SK-N-SH (cell line): Measurements from ENCODE around the gene LPCAT1. TPM values are rescaled to one million over a fixed set of nuclear protein-coding genes. Genes with fewer than 3 reads are reported as not detected.

Experiments
- CTCF ChIA-PET: fragments of 300-600, 350-600 bp; formaldehyde crosslinking; extraction: SDS; loops from one replicate; lab custom pipeline; 2021; lab: Yijun Ruan, JAX
- POLR2A ChIA-PET: fragments of 350-600 bp; sonication (Branson Sonifier 250); formaldehyde crosslinking; extraction: SDS; loops from one replicate; lab custom pipeline; 2020; ENCODE audit warnings: antibody characterized with exemption, inconsistent platforms; lab: Yijun Ruan, JAX
- DNase-seq: peaks from one replicate; pipeline ENCODE4 v3.0.0; 2012
- H2AFZ ChIP-seq: fragments of 200-600 bp; sonication (generic); 2 replicates; pipeline ENCODE4 v1.8.1; 2016; ENCODE audit warnings: antibody characterized with exemption, mild to moderate bottlenecking, low read depth
- H3F3A ChIP-seq: fragments of 200-600 bp; sonication (generic); replicated peaks from 2 replicates; pipeline ENCODE3; 2016; ENCODE audit warnings: antibody characterized with exemption, mild to moderate bottlenecking; ENCODE audit not compliant: insufficient read depth
- H3K27ac ChIP-seq, 2 experiments: fragments of 200-500 bp in 1 of 2; fragments of 200-600 bp in 1 of 2; sonication (Bioruptor generic) in 1 of 2; sonication (generic), shearing (Covaris generic) in 1 of 2; 2 replicates each; pipeline versions ENCODE4 v1.5.1 to v1.6.1; 2014 to 2016; ENCODE audit warnings: low read depth in 2 of 2, inconsistent platforms in 1 of 2, low read length in 1 of 2, mild to moderate bottlenecking in 1 of 2, mixed read lengths in 1 of 2
- H3K27me3 ChIP-seq: fragments of 200-600 bp; sonication (generic), shearing (Covaris generic); 2 replicates; pipeline ENCODE4 v1.6.1; 2016; ENCODE audit warnings: mixed run types; ENCODE audit not compliant: insufficient read depth
- H3K36me3 ChIP-seq, 2 experiments: fragments of 200-500 bp in 1 of 2; fragments of 200-600 bp in 1 of 2; sonication (Bioruptor generic) in 1 of 2; sonication (generic) in 1 of 2; replicated peaks in 1 of 2; 2 replicates each; pipeline versions ENCODE3 to v1.5.1; 2014 to 2016; ENCODE audit warnings: low read length in 1 of 2, mild to moderate bottlenecking in 1 of 2; ENCODE audit not compliant: insufficient read depth in 2 of 2, control insufficient read depth in 1 of 2
- H3K4me1 ChIP-seq, 2 experiments: fragments of 200-500 bp in 1 of 2; fragments of 200-600 bp in 1 of 2; sonication (Bioruptor generic) in 1 of 2; sonication (generic), shearing (Covaris generic) in 1 of 2; 2 replicates each; pipeline versions ENCODE4 v1.5.1 to v1.6.1; 2014 to 2016; ENCODE audit warnings: low read depth in 1 of 2, low read length in 1 of 2, mixed run types in 1 of 2; ENCODE audit not compliant: insufficient read depth in 2 of 2, control insufficient read depth in 1 of 2
- H3K4me2 ChIP-seq: fragments of 200-600 bp; sonication (generic), shearing (Covaris generic); 2 replicates; pipeline ENCODE4 v1.6.1; 2017; ENCODE audit warnings: mixed run types
- H3K4me3 ChIP-seq, 2 experiments: fragments of 200-500 bp in 1 of 2; fragments of 200-600 bp in 1 of 2; sonication (Bioruptor generic) in 1 of 2; sonication (generic), shearing (Covaris generic) in 1 of 2; 2 replicates each; pipeline versions ENCODE4 v1.5.1 to v1.8.1; 2014 to 2016; ENCODE audit warnings: low read depth in 2 of 2, inconsistent platforms in 1 of 2, low read length in 1 of 2, mild to moderate bottlenecking in 1 of 2, mixed read lengths in 1 of 2, moderate library complexity in 1 of 2
- H3K79me2 ChIP-seq: fragments of 200-600 bp; sonication (generic); 2 replicates; pipeline ENCODE4 v1.8.1; 2017; ENCODE audit warnings: mild to moderate bottlenecking; ENCODE audit not compliant: insufficient read depth
- H3K9ac ChIP-seq: fragments of 200-600 bp; sonication (generic); 2 replicates; pipeline ENCODE4 v1.6.1; 2017; ENCODE audit warnings: mixed run types
- H3K9me2 ChIP-seq: fragments of 200-600 bp; sonication (generic); 2 replicates; pipeline ENCODE4 v1.6.1; 2017; ENCODE audit warnings: mixed run types
- H3K9me3 ChIP-seq: fragments of 200-600 bp; sonication (generic); 2 replicates; pipeline ENCODE4 v1.6.1; 2017; ENCODE audit warnings: mixed run types, mild to moderate bottlenecking, moderate library complexity
- H4K20me1 ChIP-seq: fragments of 200-600 bp; sonication (generic); 2 replicates; pipeline ENCODE4 v1.6.1; 2017; ENCODE audit warnings: mild to moderate bottlenecking, mixed run types; ENCODE audit not compliant: insufficient read depth
- EP300 ChIP-seq, 2 experiments: IDR thresholded peaks; 2 replicates each; pipeline versions ENCODE4 v1.4.0 to v1.6.1; 2012; ENCODE audit warnings: borderline replicate concordance in 1 of 2, low read depth in 1 of 2, low read length in 1 of 2
- EZH2phosphoT487 ChIP-seq: fragments of 200-600 bp; sonication (generic); IDR thresholded peaks from 2 replicates; pipeline ENCODE4 v1.6.1; 2017; ENCODE audit warnings: low read depth, mixed run types, mild to moderate bottlenecking, antibody characterized with exemption, moderate library complexity, borderline replicate concordance
- FOSL2 ChIP-seq: IDR thresholded peaks from 2 replicates; pipeline ENCODE4 v1.4.0; 2012; ENCODE audit warnings: low read depth, mild to moderate bottlenecking, moderate library complexity, borderline replicate concordance
- FOXJ3 ChIP-seq: sonication (generic); formaldehyde crosslinking; IDR thresholded peaks from 2 replicates; pipeline ENCODE4 v1.5.1; 2020; ENCODE audit warnings: mild to moderate bottlenecking, missing genetic modification reagents
- GABPA ChIP-seq: IDR thresholded peaks from 2 replicates; pipeline ENCODE4 v1.4.0; 2012; ENCODE audit warnings: low read depth, mild to moderate bottlenecking
- JUND ChIP-seq: IDR thresholded peaks from 2 replicates; pipeline ENCODE4 v1.4.0; 2012
- MEF2A ChIP-seq: IDR thresholded peaks from 2 replicates; pipeline ENCODE4 v1.4.0; 2012; ENCODE audit warnings: low read depth, borderline replicate concordance
- MXI1 ChIP-seq: IDR thresholded peaks from 2 replicates; pipeline ENCODE4 v1.6.1; 2012; ENCODE audit warnings: mild to moderate bottlenecking, low read depth, low read length, improper control_type of control experiment
- NFIC ChIP-seq: IDR thresholded peaks from 2 replicates; pipeline ENCODE4 v1.4.0; 2012; ENCODE audit warnings: borderline replicate concordance
- POLR2AphosphoS5 ChIP-seq: IDR thresholded peaks from 2 replicates; pipeline ENCODE4 v1.6.1; 2012; ENCODE audit warnings: low read depth, low read length
- RCOR1 ChIP-seq: fragments of 150-350 bp; IDR thresholded peaks from 2 replicates; pipeline ENCODE4 v1.6.1; 2017; ENCODE audit warnings: antibody characterized with exemption, low read length
- REST ChIP-seq: IDR thresholded peaks from 2 replicates; pipeline ENCODE4 v1.6.1; 2012; ENCODE audit warnings: mild to moderate bottlenecking, low read depth, low read length, moderate library complexity
- RXRA ChIP-seq: IDR thresholded peaks from 2 replicates; pipeline ENCODE4 v1.4.0; 2012; ENCODE audit warnings: low read depth, mild to moderate bottlenecking, borderline replicate concordance
- SIN3A ChIP-seq: IDR thresholded peaks from 2 replicates; pipeline ENCODE4 v1.6.1; 2012; ENCODE audit warnings: low read depth, mild to moderate bottlenecking, low read length, moderate library complexity, borderline replicate concordance
- SMC3 ChIP-seq: IDR thresholded peaks from 2 replicates; pipeline ENCODE4 v1.6.1; 2012; ENCODE audit warnings: low read depth, low read length, improper control_type of control experiment
- TAF1 ChIP-seq: IDR thresholded peaks from 2 replicates; pipeline ENCODE4 v1.6.1; 2012; ENCODE audit warnings: low read depth, mild to moderate bottlenecking, low read length, moderate library complexity, borderline replicate concordance
- TEAD4 ChIP-seq: IDR thresholded peaks from 2 replicates; pipeline ENCODE4 v1.4.0; 2012; ENCODE audit warnings: mild to moderate bottlenecking, borderline replicate concordance; ENCODE audit not compliant: insufficient read depth
- ZBTB33 ChIP-seq: IDR thresholded peaks from 2 replicates; pipeline ENCODE4 v1.4.0; 2012; ENCODE audit warnings: low read depth, borderline replicate concordance
- WGBS: methylation state at CpG from one replicate; pipeline ENCODE4 v1.1.6; 2017; ENCODE audit warnings: low lambda C conversion rate; 5-methylcytosine and 5-hydroxymethylcytosine counted together
- polyA plus RNA-seq, 3 experiments: library from polyadenylated mRNA; depleted of rRNA; stranded (reverse); fragments of >200 nt; gene quantifications; 2 replicates each; pipeline ENCODE4 v1.2.3, GENCODE V29; 2012

Gene LPCAT1
- polyA plus RNA-seq, 1 of the 3 experiments (the other 2 are of a cell fraction), result 42.3 TPM

DNA sequence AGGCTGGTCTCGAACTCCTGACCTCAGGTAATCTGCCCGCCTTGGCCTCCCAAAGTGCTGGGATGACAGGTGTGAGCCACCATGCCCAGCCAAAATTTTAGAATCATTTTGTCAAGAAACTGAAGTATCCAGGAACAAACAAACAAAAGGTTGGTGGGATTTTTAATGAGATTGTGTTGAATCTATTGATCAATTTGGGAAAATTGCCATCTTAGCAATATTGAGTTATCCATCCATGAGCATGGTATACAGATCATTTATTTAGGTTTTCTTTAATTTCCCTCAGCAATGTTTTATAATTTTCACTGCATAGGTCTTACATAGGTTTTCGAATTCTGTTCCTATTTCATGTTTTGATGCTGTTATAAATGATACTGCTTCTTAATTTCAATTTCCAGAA, 5.7 kb upstream of the LPCAT1 start:
- Histone ChIP-seq H3K79me2 (no peaks in the 10 kb centered on the region), H4K20me1 (no peaks in the 10 kb centered on the region), H3K36me3 (no peaks in the 10 kb centered on the region), H3K4me1 (peaks cover under 1 to 3% of the 10 kb centered on the region in 2 experiments; a peak in 1 of 4 replicates), H3K27me3 (peaks cover 8% of the 10 kb centered on the region; the same call in 1 of the 2 replicates), H3F3A (no peaks in the 10 kb centered on the region), H3K4me3 (no peak overlapping the region), H3K9ac (no peak overlapping the region), H2AFZ (no peak overlapping the region), H3K9me3 (no peaks in the 10 kb centered on the region), H3K9me2 (no peaks in the 10 kb centered on the region), H3K27ac (no peak overlapping the region), H3K4me2 (no peak overlapping the region)
- TF ChIP-seq GABPA, result no peak
- TF ChIP-seq NFIC, result no peak
- no peak for TF ChIP-seq POLR2AphosphoS5
- no peak for TF ChIP-seq SMC3
- no peak for TF ChIP-seq TEAD4
- no peak for TF ChIP-seq FOXJ3
- no peak for TF ChIP-seq RXRA
- TF ChIP-seq EZH2phosphoT487, result no peak
- no peak for TF ChIP-seq REST
- no peak for TF ChIP-seq RCOR1
- no peak for DNase-seq
- WGBS, result 52% methylated on average over 3 of the region's 3 CpGs
- POLR2A ChIA-PET, result no interaction called here
- CTCF ChIA-PET, result interaction anchor here (0.7 to 1.4 kb wide), 4 partner anchors 61 to 362 kb away, joined by 3 read pairs; no protein-coding TSS in a partner anchor

DNA sequence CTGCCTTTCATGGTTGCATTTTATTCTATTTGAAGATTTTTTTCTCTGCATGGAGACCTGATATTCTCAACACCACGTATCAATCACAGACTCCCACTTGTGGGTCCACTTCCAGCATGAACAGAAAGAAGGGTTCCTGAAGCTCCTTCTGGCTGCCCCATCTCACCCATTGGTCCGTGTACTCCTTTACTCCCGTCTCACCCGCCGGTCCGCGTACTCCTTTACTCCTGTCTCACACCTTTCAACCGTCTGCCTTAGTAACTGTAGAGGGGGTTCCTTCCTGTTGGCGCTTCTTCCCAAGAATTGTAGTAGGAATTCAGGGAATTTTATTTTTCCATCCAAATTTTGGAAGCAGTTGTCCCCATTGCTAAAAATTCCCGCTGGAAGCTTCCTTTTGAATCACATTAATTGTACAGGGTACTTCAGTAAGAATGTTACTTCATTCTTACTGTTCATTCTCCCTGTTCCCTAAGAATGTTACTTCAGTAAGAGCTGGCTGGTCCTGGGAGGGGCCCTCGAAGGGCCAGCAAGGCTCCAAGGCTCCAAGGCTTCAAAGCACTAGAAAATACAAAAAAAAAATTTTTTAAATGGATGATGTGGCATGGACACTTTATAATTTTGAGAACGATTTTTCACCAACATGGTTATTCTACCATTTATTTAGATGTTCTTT, 3.9 kb upstream of the LPCAT1 start:
- Histone ChIP-seq H3K9ac (no peak overlapping the region), H3K9me3 (no peaks in the 10 kb centered on the region), H3K4me1 (peaks cover 4 to 6% of the 10 kb centered on the region in 2 experiments; a peak in 1 of 4 replicates), H3F3A (no peaks in the 10 kb centered on the region), H3K36me3 (no peaks in the 10 kb centered on the region), H3K9me2 (no peaks in the 10 kb centered on the region), H3K4me2 (no peak overlapping the region), H3K27me3 (peaks cover 8% of the 10 kb centered on the region; the same call in 1 of the 2 replicates), H3K79me2 (peaks cover 7% of the 10 kb centered on the region; the same call in 1 of the 2 replicates), H2AFZ (no peak overlapping the region), H3K27ac (no peak overlapping the region), H3K4me3 (no peak overlapping the region), H4K20me1 (peaks cover 3% of the 10 kb centered on the region)
- 72% methylated on average over 12 of the region's 12 CpGs for WGBS
- ChIA-PET POLR2A (no interaction called here), CTCF (no interaction called here)
- no peak for DNase-seq
- TF ChIP-seq SMC3, result no peak
- TF ChIP-seq EP300 (IDR thresholded peaks at IDR 0.05; ENCODE audit: borderline replicate concordance in 1 of 2, low read depth in 1 of 2, low read length in 1 of 2), result no peak
- no peak for TF ChIP-seq JUND
- no peak for TF ChIP-seq FOSL2
- no peak for TF ChIP-seq MXI1
- TF ChIP-seq MEF2A, result no peak
- TF ChIP-seq REST, result no peak
- TF ChIP-seq ZBTB33, result no peak
- TF ChIP-seq TAF1, result no peak
- no peak for TF ChIP-seq SIN3A
